Esophagus squamous epithelium (tissue), 5 donors: ENCODE results near the gene RAVER2. TPM values are rescaled to one million over a fixed set of nuclear protein-coding genes. Genes with fewer than 3 reads are reported as not detected.

Experiments used
- DNase-seq: peaks from one replicate; lab custom pipeline; 2025; lab: John Stamatoyannopoulos, UW
- H3K27ac ChIP-seq, 4 donors: fragments of 200-600 bp; sonication (generic); one replicate each; pipeline ENCODE4 v1.5.1; 2016 to 2019; ENCODE audit warnings: mild to moderate bottlenecking in 1 of 4
- H3K27me3 ChIP-seq, 4 donors: fragments of 200-600 bp; sonication (generic); 1 replicate in 3 of 4; 2 replicates in 1 of 4; pipeline versions ENCODE4 v1.5.1 to v1.6.0; 2017 to 2021; ENCODE audit warnings: antibody characterized with exemption in 1 of 4
- H3K36me3 ChIP-seq, 3 donors: fragments of 200-600 bp; sonication (generic); one replicate each; pipeline ENCODE4 v1.5.1; 2016 to 2019
- H3K4me1 ChIP-seq, 3 donors: fragments of 200-600 bp; sonication (generic); one replicate each; pipeline ENCODE4 v1.5.1; 2017 to 2019
- H3K4me3 ChIP-seq, 4 donors: fragments of 200-600 bp; sonication (generic); 1 replicate in 3 of 4; 2 replicates in 1 of 4; pipeline ENCODE4 v1.5.1; 2016 to 2019; ENCODE audit warnings: mild to moderate bottlenecking in 2 of 4, moderate library complexity in 1 of 4
- H3K9me3 ChIP-seq, 3 donors: fragments of 200-600 bp; sonication (generic); one replicate each; pipeline ENCODE4 v1.5.1; 2016 to 2019
- CTCF ChIP-seq, 6 experiments: fragments of 450-650 bp in 4 of 6; fragments of 200-600 bp in 2 of 6; sonication (generic) in 2 of 6; IDR thresholded peaks; one replicate each; pipeline ENCODE4 v1.5.1; 2016 to 2019; ENCODE audit warnings: antibody characterized with exemption in 6 of 6, mild to moderate bottlenecking in 4 of 6, moderate library complexity in 4 of 6
- POLR2A ChIP-seq, 4 donors: fragments of 450-650 bp; IDR thresholded peaks; one replicate each; pipeline ENCODE4 v1.6.1; 2017; ENCODE audit warnings: antibody characterized with exemption in 4 of 4, mild to moderate bottlenecking in 4 of 4, moderate library complexity in 3 of 4
- WGBS, 2 donors: methylation state at CpG; one replicate each; pipeline ENCODE4 v1.1.5; 2018; 5-methylcytosine and 5-hydroxymethylcytosine counted together
- intact Hi-C: fragments of 100-400 bp; cut with DNase I; formaldehyde crosslinking; loops from one replicate; pipeline ENCODE4 v1.15.0; 2022
- total RNA-seq, 4 donors: library from RNA; depleted of rRNA; stranded (reverse); fragments of >200 nt; gene quantifications; one replicate each; pipeline ENCODE4 v1.1.0, GENCODE V29; 2016
- donor health status: DM: yes; HTN: yes; CAD: no.

The RAVER2 gene
- total RNA-seq, 4 donors from 2014 or later = 7.1 to 17.0 (median 11.8) TPM

GRCh38 chr1:64874666-64875065, 129.8 kb downstream of the RAVER2 start:
- Histone ChIP-seq H3K27ac (no peak overlapping the region), H3K4me3 (no peak overlapping the region), H3K36me3 (peaks cover 12 to 93% (median 13%) of the 10 kb centered on the region in 3 donors), H3K27me3 (no peaks in the 10 kb centered on the region), H3K9me3 (no peaks in the 10 kb centered on the region), H3K4me1 (no peaks in the 10 kb centered on the region)
- DNase-seq = no peak
- WGBS, 2 donors = 91 to 94% methylated on average over 3 of the region's 3 CpGs
- intact Hi-C loops = no loop called here
- TF ChIP-seq CTCF (IDR thresholded peaks at IDR 0.05) (no peak), POLR2A (IDR thresholded peaks at IDR 0.05) (no peak)

GRCh38 chr1:64875101-64875500, 130.2 kb downstream of the RAVER2 start:
- 85 to 92% methylated on average over 10 of the region's 10 CpGs for WGBS, 2 donors
- Histone ChIP-seq H3K4me1 (no peaks in the 10 kb centered on the region), H3K4me3 (no peak overlapping the region), H3K27me3 (no peaks in the 10 kb centered on the region), H3K9me3 (no peaks in the 10 kb centered on the region), H3K27ac (no peak overlapping the region), H3K36me3 (peaks cover 12 to 88% (median 13%) of the 10 kb centered on the region in 3 donors)
- TF ChIP-seq POLR2A (IDR thresholded peaks at IDR 0.05) = no peak
- TF ChIP-seq CTCF (IDR thresholded peaks at IDR 0.05) = no peak
- no peak for DNase-seq
- intact Hi-C loops = no loop called here

- DNase-seq = no peak
- intact Hi-C loops = no loop called here
- H3K4me3 ChIP-seq = no peak overlapping the region
- H3K27me3 ChIP-seq = no peaks in the 10 kb centered on the region
- WGBS, 2 donors = 79 to 96% methylated on average over 6 of the region's 6 CpGs
- H3K36me3 ChIP-seq = peaks cover 12 to 83% (median 13%) of the 10 kb centered on the region in 3 donors
- H3K27ac ChIP-seq = no peak overlapping the region
- H3K9me3 ChIP-seq = no peaks in the 10 kb centered on the region
- TF ChIP-seq CTCF (IDR thresholded peaks at IDR 0.05) (no peak), POLR2A (IDR thresholded peaks at IDR 0.05) (no peak)
- H3K4me1 ChIP-seq = no peaks in the 10 kb centered on the region
These were observed 130.7 kb downstream of the RAVER2 start for GRCh38 chr1:64875606-64876005.

- intact Hi-C loops = no loop called here
These were observed 132.3 kb downstream of the RAVER2 start for GRCh38 chr1:64877151-64877550.

GRCh38 chr1:64877598-64877997, 132.7 kb downstream of the RAVER2 start:
- H3K4me1 ChIP-seq = no peaks in the 10 kb centered on the region
- H3K36me3 ChIP-seq = peaks cover 5 to 80% (median 13%) of the 10 kb centered on the region in 3 donors
- DNase-seq = no peak
- H3K27me3 ChIP-seq = no peaks in the 10 kb centered on the region
- WGBS, 2 donors = 88 to 100% methylated on average over 1 of the region's 1 CpG
- TF ChIP-seq POLR2A (IDR thresholded peaks at IDR 0.05) (no peak), CTCF (IDR thresholded peaks at IDR 0.05) (no peak)
- H3K4me3 ChIP-seq = no peak overlapping the region
- no peaks in the 10 kb centered on the region for H3K9me3 ChIP-seq
- H3K27ac ChIP-seq = no peak overlapping the region
- intact Hi-C loops = no loop called here

More at GRCh38 chr1:64877151-64877550, 132.3 kb downstream of the RAVER2 start:
- H3K27ac ChIP-seq = no peak overlapping the region
- no peaks in the 10 kb centered on the region for H3K27me3 ChIP-seq
- no peaks in the 10 kb centered on the region for H3K4me1 ChIP-seq
- no peak overlapping the region for H3K4me3 ChIP-seq
- TF ChIP-seq CTCF (IDR thresholded peaks at IDR 0.05) (no peak), POLR2A (IDR thresholded peaks at IDR 0.05) (no peak)
- WGBS, 2 donors = 76 to 82% methylated on average over 2 of the region's 2 CpGs
- no peak for DNase-seq
- no peaks in the 10 kb centered on the region for H3K9me3 ChIP-seq
- peaks cover 5 to 80% (median 13%) of the 10 kb centered on the region in 3 donors for H3K36me3 ChIP-seq
